Measurements from ENCODE around the gene IER3IP1.
"Not testable (repeated sequence)": the region's sequence is repeated elsewhere in the genome, so short reads cannot be mapped to it uniquely, and the experiment has no call there.

DNA sequence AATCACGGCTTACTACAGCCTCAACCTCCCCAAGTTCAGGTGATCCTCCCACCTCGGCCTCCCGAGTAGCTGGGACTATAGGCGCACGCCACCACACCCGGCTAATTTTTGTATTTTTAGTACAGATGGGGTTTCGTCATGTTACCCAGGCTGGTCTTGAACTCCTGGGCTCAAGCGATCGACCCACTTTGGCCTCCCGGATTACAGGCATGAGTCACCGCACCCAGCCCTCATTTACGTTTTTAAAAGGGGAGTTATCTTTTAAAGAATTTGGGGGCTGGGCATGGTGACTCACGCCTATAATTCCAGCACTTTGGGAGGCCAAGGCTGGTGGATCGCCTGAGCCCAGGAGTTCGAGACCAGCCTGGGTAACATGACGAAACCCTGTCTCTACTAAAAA is 17.8 kb downstream of the IER3IP1 start:
- TF ChIP-seq, protein P1, sequence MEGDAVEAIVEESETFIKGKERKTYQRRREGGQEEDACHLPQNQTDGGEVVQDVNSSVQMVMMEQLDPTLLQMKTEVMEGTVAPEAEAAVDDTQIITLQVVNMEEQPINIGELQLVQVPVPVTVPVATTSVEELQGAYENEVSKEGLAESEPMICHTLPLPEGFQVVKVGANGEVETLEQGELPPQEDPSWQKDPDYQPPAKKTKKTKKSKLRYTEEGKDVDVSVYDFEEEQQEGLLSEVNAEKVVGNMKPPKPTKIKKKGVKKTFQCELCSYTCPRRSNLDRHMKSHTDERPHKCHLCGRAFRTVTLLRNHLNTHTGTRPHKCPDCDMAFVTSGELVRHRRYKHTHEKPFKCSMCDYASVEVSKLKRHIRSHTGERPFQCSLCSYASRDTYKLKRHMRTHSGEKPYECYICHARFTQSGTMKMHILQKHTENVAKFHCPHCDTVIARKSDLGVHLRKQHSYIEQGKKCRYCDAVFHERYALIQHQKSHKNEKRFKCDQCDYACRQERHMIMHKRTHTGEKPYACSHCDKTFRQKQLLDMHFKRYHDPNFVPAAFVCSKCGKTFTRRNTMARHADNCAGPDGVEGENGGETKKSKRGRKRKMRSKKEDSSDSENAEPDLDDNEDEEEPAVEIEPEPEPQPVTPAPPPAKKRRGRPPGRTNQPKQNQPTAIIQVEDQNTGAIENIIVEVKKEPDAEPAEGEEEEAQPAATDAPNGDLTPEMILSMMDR (conservative IDR thresholded peaks at IDR 0.05; ENCODE audit: low read length): not testable (repeated sequence)
- not testable (repeated sequence) for TF ChIP-seq EZH2phosphoT487 (IDR thresholded peaks at IDR 0.05; ENCODE audit: borderline replicate concordance, low read depth, low read length)
